Measurements from ENCODE around the gene TCAIM. TPM values are rescaled to one million over a fixed set of nuclear protein-coding genes. Genes with fewer than 3 reads are reported as not detected.

Gene TCAIM
- total RNA-seq, 1 experiment from 2014 or later, result 18.4 TPM

DNA sequence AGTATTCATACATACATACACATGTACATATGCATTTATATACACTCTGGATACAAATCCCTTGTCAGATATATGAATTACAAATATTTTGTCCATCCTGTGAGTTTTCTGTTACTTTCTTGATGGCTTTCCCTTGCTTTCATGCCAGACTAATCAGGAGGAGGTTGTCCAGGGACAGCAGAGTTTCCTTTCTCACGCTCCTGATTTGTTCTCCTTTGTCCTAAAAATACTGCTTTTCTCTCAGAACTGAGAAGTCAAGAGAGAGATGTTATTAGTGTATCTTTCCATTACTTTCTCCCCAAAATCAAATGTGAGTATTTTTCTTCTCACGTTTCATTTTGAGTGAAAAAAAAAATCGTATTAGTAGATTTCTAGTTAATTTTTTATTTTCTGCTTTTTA lies 12.1 kb upstream of the TCAIM start:
- H3K9ac ChIP-seq (ENCODE audit: low read length), result no peak overlapping the region
- H3K4me3 ChIP-seq (replicated peaks in 1 of 2; ENCODE audit: low read depth in 1 of 2, low read length in 2 of 2), result no peak overlapping the region
- ChIA-PET POLR2A (no interaction called here), CTCF (no interaction called here), RAD21 (ENCODE audit: low non-redundant PET in 1 of 2, low total read pairs in 2 of 2, uncharacterized antibody in 2 of 2, unreplicated experiment in 2 of 2) (no interaction called here)
- no peaks in the 10 kb centered on the region for H3K27me3 ChIP-seq (ENCODE audit: insufficient read depth, low read length)
- TF ChIP-seq SP1 (IDR thresholded peaks at IDR 0.05; ENCODE audit: low read depth) (no peak), ZFX (IDR thresholded peaks at IDR 0.05) (no peak), ZNF274 (IDR thresholded peaks at IDR 0.05; ENCODE audit: low read depth, low read length) (no peak), RAD21 (IDR thresholded peaks at IDR 0.05; ENCODE audit: low read depth) (no peak), YY1 (IDR thresholded peaks at IDR 0.05; ENCODE audit: extremely low read depth, insufficient replicate concordance, low read depth, low read length) (no peak), EZH2 (IDR thresholded peaks at IDR 0.05) (no peak), POLR2AphosphoS5 (IDR thresholded peaks at IDR 0.05; ENCODE audit: low read depth, low read length) (no peak), EGR1 (IDR thresholded peaks at IDR 0.05; ENCODE audit: low read depth) (no peak), JUND (IDR thresholded peaks at IDR 0.05) (no peak), TCF7L2 (IDR thresholded peaks at IDR 0.05; ENCODE audit: borderline replicate concordance, extremely low read depth, insufficient read depth, insufficient read length) (no peak), FOSL1 (IDR thresholded peaks at IDR 0.05; ENCODE audit: low read depth) (no peak), SRF (IDR thresholded peaks at IDR 0.05; ENCODE audit: low read depth) (no peak), CEBPB (IDR thresholded peaks at IDR 0.05; ENCODE audit: low read depth) (no peak), EZH2phosphoT487 (IDR thresholded peaks at IDR 0.05; ENCODE audit: borderline replicate concordance) (no peak), SIN3A (IDR thresholded peaks at IDR 0.05; ENCODE audit: low read depth) (no peak), CBX3 (IDR thresholded peaks at IDR 0.05; ENCODE audit: low read depth) (no peak)
- TF ChIP-seq, protein P1, sequence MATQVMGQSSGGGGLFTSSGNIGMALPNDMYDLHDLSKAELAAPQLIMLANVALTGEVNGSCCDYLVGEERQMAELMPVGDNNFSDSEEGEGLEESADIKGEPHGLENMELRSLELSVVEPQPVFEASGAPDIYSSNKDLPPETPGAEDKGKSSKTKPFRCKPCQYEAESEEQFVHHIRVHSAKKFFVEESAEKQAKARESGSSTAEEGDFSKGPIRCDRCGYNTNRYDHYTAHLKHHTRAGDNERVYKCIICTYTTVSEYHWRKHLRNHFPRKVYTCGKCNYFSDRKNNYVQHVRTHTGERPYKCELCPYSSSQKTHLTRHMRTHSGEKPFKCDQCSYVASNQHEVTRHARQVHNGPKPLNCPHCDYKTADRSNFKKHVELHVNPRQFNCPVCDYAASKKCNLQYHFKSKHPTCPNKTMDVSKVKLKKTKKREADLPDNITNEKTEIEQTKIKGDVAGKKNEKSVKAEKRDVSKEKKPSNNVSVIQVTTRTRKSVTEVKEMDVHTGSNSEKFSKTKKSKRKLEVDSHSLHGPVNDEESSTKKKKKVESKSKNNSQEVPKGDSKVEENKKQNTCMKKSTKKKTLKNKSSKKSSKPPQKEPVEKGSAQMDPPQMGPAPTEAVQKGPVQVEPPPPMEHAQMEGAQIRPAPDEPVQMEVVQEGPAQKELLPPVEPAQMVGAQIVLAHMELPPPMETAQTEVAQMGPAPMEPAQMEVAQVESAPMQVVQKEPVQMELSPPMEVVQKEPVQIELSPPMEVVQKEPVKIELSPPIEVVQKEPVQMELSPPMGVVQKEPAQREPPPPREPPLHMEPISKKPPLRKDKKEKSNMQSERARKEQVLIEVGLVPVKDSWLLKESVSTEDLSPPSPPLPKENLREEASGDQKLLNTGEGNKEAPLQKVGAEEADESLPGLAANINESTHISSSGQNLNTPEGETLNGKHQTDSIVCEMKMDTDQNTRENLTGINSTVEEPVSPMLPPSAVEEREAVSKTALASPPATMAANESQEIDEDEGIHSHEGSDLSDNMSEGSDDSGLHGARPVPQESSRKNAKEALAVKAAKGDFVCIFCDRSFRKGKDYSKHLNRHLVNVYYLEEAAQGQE (IDR thresholded peaks at IDR 0.05; ENCODE audit: low read depth), result no peak
- TF ChIP-seq, protein P2, sequence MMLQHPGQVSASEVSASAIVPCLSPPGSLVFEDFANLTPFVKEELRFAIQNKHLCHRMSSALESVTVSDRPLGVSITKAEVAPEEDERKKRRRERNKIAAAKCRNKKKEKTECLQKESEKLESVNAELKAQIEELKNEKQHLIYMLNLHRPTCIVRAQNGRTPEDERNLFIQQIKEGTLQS (IDR thresholded peaks at IDR 0.05), result no peak
- TF ChIP-seq, protein P3, sequence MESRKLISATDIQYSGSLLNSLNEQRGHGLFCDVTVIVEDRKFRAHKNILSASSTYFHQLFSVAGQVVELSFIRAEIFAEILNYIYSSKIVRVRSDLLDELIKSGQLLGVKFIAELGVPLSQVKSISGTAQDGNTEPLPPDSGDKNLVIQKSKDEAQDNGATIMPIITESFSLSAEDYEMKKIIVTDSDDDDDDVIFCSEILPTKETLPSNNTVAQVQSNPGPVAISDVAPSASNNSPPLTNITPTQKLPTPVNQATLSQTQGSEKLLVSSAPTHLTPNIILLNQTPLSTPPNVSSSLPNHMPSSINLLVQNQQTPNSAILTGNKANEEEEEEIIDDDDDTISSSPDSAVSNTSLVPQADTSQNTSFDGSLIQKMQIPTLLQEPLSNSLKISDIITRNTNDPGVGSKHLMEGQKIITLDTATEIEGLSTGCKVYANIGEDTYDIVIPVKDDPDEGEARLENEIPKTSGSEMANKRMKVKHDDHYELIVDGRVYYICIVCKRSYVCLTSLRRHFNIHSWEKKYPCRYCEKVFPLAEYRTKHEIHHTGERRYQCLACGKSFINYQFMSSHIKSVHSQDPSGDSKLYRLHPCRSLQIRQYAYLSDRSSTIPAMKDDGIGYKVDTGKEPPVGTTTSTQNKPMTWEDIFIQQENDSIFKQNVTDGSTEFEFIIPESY (IDR thresholded peaks at IDR 0.05; ENCODE audit: extremely low read depth, insufficient replicate concordance, low read length), result no peak
- TF ChIP-seq, protein P4, sequence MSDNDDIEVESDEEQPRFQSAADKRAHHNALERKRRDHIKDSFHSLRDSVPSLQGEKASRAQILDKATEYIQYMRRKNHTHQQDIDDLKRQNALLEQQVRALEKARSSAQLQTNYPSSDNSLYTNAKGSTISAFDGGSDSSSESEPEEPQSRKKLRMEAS (IDR thresholded peaks at IDR 0.05), result no peak
- H3K27ac ChIP-seq (ENCODE audit: low read depth, low read length), result no peak overlapping the region
- no peaks in the 10 kb centered on the region for H3K9me2 ChIP-seq (ENCODE audit: insufficient read depth)
- no peaks in the 10 kb centered on the region for H3K36me3 ChIP-seq (ENCODE audit: control insufficient read depth in 1 of 2, insufficient read depth in 2 of 2, low read length in 2 of 2)
- no peaks in the 10 kb centered on the region for H3K9me3 ChIP-seq (ENCODE audit: control insufficient read depth in 1 of 2, insufficient read depth in 1 of 2, low read depth in 1 of 2, low read length in 2 of 2)
- intact Hi-C loops (cut with micrococcal nuclease), result loop anchor here (10.0 kb wide), 1 partner anchor 298 kb away; the partner anchor contains the start of gene ZNF197
- H3K4me2 ChIP-seq (ENCODE audit: low read length), result no peak overlapping the region
- BruUV-seq (replicated peaks), result no TSS peak
- ATAC-seq, result no peak
- no peaks in the 10 kb centered on the region for H3K79me2 ChIP-seq (ENCODE audit: insufficient read depth, low read length)
- H3K4me1 ChIP-seq (ENCODE audit: control insufficient read depth in 1 of 2, insufficient read depth in 2 of 2, low read length in 2 of 2), result peaks cover 0 to 4% of the 10 kb centered on the region in 2 experiments; a peak in 1 of 4 replicates
- no peaks in the 10 kb centered on the region for H4K20me1 ChIP-seq (ENCODE audit: insufficient read depth)
- no peak for DNase-seq (ENCODE audit: low read depth, low spot score)
- no peak overlapping the region for H2AFZ ChIP-seq (ENCODE audit: low read depth, low read length, poor library complexity, severe bottlenecking)

Data from HCT116 (cell line).